Ovary (tissue), 3 donors: Measurements from ENCODE around the gene ARIH1.

ENCODE experiments used
- CTCF ChIP-seq, 3 donors: fragments of 450-650 bp in 2 of 3; fragments of 200-600 bp in 1 of 3; IDR thresholded peaks; one replicate each; pipeline versions ENCODE4 v1.5.1 to v1.8.0; 2016 to 2022; ENCODE audit warnings: antibody characterized with exemption in 3 of 3, mild to moderate bottlenecking in 1 of 3
- EP300 ChIP-seq: sonication (generic); formaldehyde crosslinking; IDR thresholded peaks from one replicate; pipeline ENCODE4 v1.6.1; 2017; ENCODE audit warnings: antibody characterized with exemption
- POLR2A ChIP-seq: fragments of 450-650 bp; IDR thresholded peaks from one replicate; pipeline ENCODE4 v1.6.1; 2017; ENCODE audit warnings: antibody characterized with exemption, mild to moderate bottlenecking, moderate library complexity
- donor health status: DM: no; HTN: no; CAD: no.

- TF ChIP-seq CTCF (IDR thresholded peaks at IDR 0.05) (no peak), POLR2A (no peak), EP300 (no peak)
Observed at GRCh38 chr15:72475674-72476073, 1.5 kb downstream of the ARIH1 start.
